ENCODE measurements around the gene NR1D1.

DNA sequence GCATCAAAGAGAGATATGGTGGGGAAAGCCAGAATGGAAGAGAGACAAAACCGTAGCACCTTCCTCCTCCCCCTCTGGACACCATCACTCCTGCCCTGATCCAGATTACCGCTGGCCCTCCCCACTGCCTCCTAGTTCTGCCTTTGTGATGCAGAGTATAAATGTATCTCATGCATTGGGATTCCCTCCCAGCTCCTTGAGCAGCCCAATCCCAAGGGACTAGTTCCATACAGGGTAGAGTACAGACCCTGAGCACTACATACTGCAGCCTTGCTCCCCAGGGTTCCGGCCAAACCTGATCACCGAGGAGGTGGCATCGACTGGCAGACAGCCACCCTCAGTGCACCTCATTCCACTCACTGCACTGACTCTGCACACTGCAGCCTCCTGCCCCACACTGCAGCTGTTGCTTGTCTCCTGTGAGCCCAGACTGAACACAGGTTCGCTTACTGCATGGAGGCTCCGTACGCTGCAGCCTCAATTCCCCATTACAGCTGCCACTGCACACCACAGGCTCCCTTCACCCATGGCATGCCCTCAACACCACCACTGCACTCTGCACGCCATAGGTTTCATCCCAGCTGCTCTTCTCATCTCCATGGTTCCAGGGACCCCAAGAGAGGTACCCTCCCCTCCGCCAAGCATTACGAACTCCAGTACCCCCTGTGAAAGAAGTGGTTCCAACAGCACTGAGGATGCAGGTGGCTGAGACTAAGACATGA lies 39.3 kb downstream of the NR1D1 start:
- TF ChIP-seq YY1 (IDR thresholded peaks at IDR 0.05; ENCODE audit: insufficient read depth, insufficient read length) (no peak), ZNF274 (IDR thresholded peaks at IDR 0.05; ENCODE audit: low read depth, low read length) (no peak), SUZ12 (IDR thresholded peaks at IDR 0.05; ENCODE audit: extremely low read depth, insufficient read depth, insufficient read length) (no peak)
